DOHH2 (cell line): ENCODE measurements around the gene TTC29.

ENCODE experiments used
- H3F3A ChIP-seq: fragments of 200-600 bp; sonication (generic), shearing (Covaris generic); 2 replicates; pipeline ENCODE4 v1.6.0; 2016; ENCODE audit warnings: antibody characterized with exemption, mild to moderate bottlenecking; ENCODE audit not compliant: control insufficient read depth, insufficient read depth
- H3K27ac ChIP-seq: fragments of 200-600 bp; sonication (generic); 2 replicates; pipeline ENCODE4 v1.5.1; 2014; ENCODE audit warnings: low read depth, mild to moderate bottlenecking, low read length, moderate library complexity
- H3K27me3 ChIP-seq: fragments of 200-600 bp; sonication (generic); 2 replicates; pipeline ENCODE4 v1.6.1; 2014; ENCODE audit warnings: mild to moderate bottlenecking, low read length, mixed read lengths; ENCODE audit not compliant: control insufficient read depth
- H3K36me3 ChIP-seq: fragments of 200-600 bp; sonication (generic); 2 replicates; pipeline ENCODE4 v1.6.1; 2014; ENCODE audit warnings: mild to moderate bottlenecking, low read length, moderate library complexity, mixed read lengths; ENCODE audit not compliant: control insufficient read depth
- H3K4me1 ChIP-seq: fragments of 200-600 bp; sonication (generic); 2 replicates; pipeline ENCODE4 v1.6.1; 2014; ENCODE audit warnings: mild to moderate bottlenecking, low read length, mixed read lengths; ENCODE audit not compliant: control insufficient read depth
- H3K4me2 ChIP-seq: fragments of 200-600 bp; sonication (generic); 2 replicates; pipeline ENCODE4 v1.6.0; 2014; ENCODE audit warnings: mild to moderate bottlenecking, low read length, moderate library complexity
- H3K4me3 ChIP-seq: fragments of 200-600 bp; sonication (generic); 2 replicates; pipeline ENCODE4 v1.5.1; 2014; ENCODE audit warnings: mild to moderate bottlenecking, low read length, mixed read lengths
- H3K79me2 ChIP-seq: fragments of 200-600 bp; sonication (generic); 2 replicates; pipeline ENCODE4 v1.6.1; 2014; ENCODE audit warnings: mild to moderate bottlenecking, low read length, mixed read lengths; ENCODE audit not compliant: control insufficient read depth
- H3K9me2 ChIP-seq: fragments of 200-600 bp; sonication (generic); replicated peaks from 2 replicates; pipeline ENCODE4 v1.6.1; 2014; ENCODE audit warnings: mild to moderate bottlenecking, low read length, mixed read lengths; ENCODE audit not compliant: control insufficient read depth
- H3K9me3 ChIP-seq: fragments of 200-600 bp; sonication (generic); 2 replicates; pipeline ENCODE4 v1.6.1; 2014; ENCODE audit warnings: antibody characterized with exemption, low read length, mixed read lengths; ENCODE audit not compliant: control insufficient read depth, insufficient read depth
- H4K20me1 ChIP-seq: fragments of 200-600 bp; sonication (generic); 2 replicates; pipeline ENCODE4 v1.6.0; 2014; ENCODE audit warnings: low read depth, mild to moderate bottlenecking, antibody characterized with exemption, low read length, moderate library complexity; ENCODE audit not compliant: control insufficient read depth, insufficient read depth
- EZH2phosphoT487 ChIP-seq: fragments of 200-600 bp; sonication (generic); IDR thresholded peaks from 2 replicates; pipeline ENCODE4 v1.6.1; 2017; ENCODE audit warnings: borderline replicate concordance, mild to moderate bottlenecking, antibody characterized with exemption, low read length, moderate library complexity, mixed read lengths
- TF ChIP-seq, protein P1 (sequence below): fragments of 200-600 bp; sonication (generic); IDR thresholded peaks from one replicate; pipeline ENCODE4 v1.5.1; 2014; ENCODE audit warnings: antibody characterized with exemption, mild to moderate bottlenecking, low read depth, low read length; ENCODE audit not compliant: poor library complexity, severe bottlenecking

TTC29 gene

DNA sequence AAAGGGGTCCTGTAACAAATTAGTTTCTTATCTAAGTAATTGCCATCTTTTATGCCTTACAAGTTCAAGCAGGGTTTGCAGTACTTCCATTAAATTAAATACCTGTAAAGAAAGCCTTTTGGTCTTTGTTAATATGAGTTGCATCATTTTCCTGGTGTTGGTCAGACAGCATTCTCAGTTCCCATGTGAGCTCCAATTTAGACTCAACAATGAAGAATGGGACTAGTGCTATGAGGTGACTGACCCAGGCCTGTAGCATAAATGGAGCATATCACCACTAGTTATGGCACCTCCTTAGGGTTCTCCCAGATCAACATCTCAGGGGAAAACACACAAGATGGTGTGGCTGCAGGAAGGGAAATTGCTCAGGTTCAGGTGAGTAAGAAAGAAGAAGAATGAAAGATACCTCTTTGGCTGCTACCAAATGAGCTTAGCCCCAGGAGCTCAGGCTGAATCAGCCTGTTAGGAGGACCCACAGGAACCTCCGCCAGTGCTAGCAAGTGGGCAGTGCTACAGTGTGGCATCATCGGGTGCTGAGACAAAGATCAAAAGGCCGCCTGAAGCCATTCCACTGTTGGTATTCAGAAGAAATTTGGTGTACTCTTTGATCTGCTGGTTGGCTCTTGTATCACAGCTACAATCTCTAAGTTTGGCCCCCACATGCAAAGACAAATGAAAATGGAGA, 1.8 kb downstream of the TTC29 start:
- Histone ChIP-seq H3K4me2 (no peak overlapping the region), H3F3A (no peaks in the 10 kb centered on the region), H3K27me3 (peaks cover 19% of the 10 kb centered on the region), H3K79me2 (no peaks in the 10 kb centered on the region), H3K9me2 (no peaks in the 10 kb centered on the region), H3K9me3 (no peaks in the 10 kb centered on the region), H3K36me3 (no peaks in the 10 kb centered on the region), H3K4me1 (peaks cover 8% of the 10 kb centered on the region), H3K27ac (no peak overlapping the region), H4K20me1 (no peaks in the 10 kb centered on the region), H3K4me3 (no peak overlapping the region)
- no peak for TF ChIP-seq EZH2phosphoT487
- TF ChIP-seq, protein P1, sequence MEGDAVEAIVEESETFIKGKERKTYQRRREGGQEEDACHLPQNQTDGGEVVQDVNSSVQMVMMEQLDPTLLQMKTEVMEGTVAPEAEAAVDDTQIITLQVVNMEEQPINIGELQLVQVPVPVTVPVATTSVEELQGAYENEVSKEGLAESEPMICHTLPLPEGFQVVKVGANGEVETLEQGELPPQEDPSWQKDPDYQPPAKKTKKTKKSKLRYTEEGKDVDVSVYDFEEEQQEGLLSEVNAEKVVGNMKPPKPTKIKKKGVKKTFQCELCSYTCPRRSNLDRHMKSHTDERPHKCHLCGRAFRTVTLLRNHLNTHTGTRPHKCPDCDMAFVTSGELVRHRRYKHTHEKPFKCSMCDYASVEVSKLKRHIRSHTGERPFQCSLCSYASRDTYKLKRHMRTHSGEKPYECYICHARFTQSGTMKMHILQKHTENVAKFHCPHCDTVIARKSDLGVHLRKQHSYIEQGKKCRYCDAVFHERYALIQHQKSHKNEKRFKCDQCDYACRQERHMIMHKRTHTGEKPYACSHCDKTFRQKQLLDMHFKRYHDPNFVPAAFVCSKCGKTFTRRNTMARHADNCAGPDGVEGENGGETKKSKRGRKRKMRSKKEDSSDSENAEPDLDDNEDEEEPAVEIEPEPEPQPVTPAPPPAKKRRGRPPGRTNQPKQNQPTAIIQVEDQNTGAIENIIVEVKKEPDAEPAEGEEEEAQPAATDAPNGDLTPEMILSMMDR: no peak

DNA sequence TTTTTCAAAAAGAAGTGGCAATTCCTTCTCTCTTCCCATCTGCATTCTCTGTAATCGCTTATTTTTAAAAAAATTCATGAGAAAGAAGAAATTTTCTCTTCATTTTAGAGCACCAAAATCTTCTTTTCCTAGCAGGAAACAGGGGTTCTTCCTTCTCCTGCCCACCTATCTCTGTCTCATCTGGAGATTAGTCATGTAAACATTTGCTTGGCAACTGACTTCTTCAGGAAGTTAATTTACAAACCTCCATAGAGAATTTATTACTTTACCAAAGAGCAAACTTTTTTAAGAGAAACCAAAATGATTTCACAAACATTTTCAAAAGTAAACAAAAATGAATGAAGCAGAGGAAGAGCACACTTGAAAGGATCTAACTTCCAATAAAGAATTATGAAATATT, 13.5 kb downstream of the TTC29 start:
- H3K36me3 ChIP-seq: no peaks in the 10 kb centered on the region
- H3K4me2 ChIP-seq: no peak overlapping the region
- H3K4me3 ChIP-seq: no peak overlapping the region
- TF ChIP-seq, protein P1: no peak
- no peak for TF ChIP-seq EZH2phosphoT487
- H3K9me2 ChIP-seq: no peaks in the 10 kb centered on the region
- H4K20me1 ChIP-seq: no peaks in the 10 kb centered on the region
- no peaks in the 10 kb centered on the region for H3F3A ChIP-seq
- no peaks in the 10 kb centered on the region for H3K9me3 ChIP-seq
- H3K4me1 ChIP-seq: no peaks in the 10 kb centered on the region
- 0 out of 2 replicates have a peak, but pooled peaks cover 5% of the 10 kb centered on the region for H3K27me3 ChIP-seq
- no peak overlapping the region for H3K27ac ChIP-seq
- H3K79me2 ChIP-seq: no peaks in the 10 kb centered on the region

DNA sequence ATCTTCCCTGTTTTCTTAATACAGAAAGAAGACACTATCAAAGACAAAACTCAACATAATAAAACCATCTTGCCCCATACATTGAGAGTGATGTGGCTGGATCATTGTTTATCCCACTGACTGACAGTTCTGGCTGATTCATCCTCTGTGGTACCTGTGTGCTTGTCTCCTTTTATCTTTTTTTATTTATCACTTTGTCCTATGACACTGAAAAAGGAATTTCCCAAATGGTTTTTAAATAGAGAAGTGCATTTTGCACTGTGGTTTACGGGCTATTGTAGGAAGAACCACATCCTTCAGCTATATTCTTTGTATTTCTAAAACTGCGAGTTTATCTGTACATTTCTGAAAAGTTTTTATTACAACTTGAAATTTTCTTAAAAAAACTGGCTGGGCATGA, 15.0 kb downstream of the TTC29 start:
- no peaks in the 10 kb centered on the region for H3K4me1 ChIP-seq
- no peak overlapping the region for H3K4me2 ChIP-seq
- no peak overlapping the region for H3K27ac ChIP-seq
- no peaks in the 10 kb centered on the region for H3K36me3 ChIP-seq
- H3K4me3 ChIP-seq: no peak overlapping the region
- no peaks in the 10 kb centered on the region for H3K79me2 ChIP-seq
- H3F3A ChIP-seq: no peaks in the 10 kb centered on the region
- no peaks in the 10 kb centered on the region for H3K9me3 ChIP-seq
- no peaks in the 10 kb centered on the region for H3K9me2 ChIP-seq
- TF ChIP-seq, protein P1: no peak
- no peak for TF ChIP-seq EZH2phosphoT487
- no peaks in the 10 kb centered on the region for H4K20me1 ChIP-seq
- H3K27me3 ChIP-seq: 0 out of 2 replicates have a peak, but pooled peaks cover 5% of the 10 kb centered on the region
